ENCODE data around the gene TMC5.

DNA sequence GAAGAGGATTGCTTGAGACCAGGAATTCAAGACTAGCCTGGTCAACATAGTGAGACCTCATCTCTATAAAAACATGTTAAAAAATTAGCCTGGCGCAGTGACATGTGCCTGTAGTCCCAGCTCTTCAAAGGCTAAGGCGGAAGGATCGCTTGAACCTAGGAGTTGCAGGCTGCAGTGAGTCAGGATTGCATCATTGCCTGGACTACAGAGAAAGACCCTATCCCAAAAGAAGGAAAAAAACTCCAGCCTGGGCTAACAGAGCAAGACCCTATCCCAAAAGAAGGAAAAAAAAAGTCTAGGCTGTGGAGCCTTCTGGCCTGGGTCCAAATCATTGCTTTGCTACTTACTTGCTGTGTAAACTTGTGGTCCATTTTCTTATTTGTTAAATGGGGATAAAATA lies 111.0 kb downstream of the TMC5 start:
- TF ChIP-seq CTCF (IDR thresholded peaks at IDR 0.05; ENCODE audit: poor library complexity, severe bottlenecking): no peak
- no peak for TF ChIP-seq EZH2 (IDR thresholded peaks at IDR 0.05; ENCODE audit: borderline replicate concordance, insufficient read depth, low read length, poor library complexity, severe bottlenecking)
- TF ChIP-seq EP300 (conservative IDR thresholded peaks at IDR 0.05; ENCODE audit: poor library complexity, severe bottlenecking): no peak
- TF ChIP-seq, protein P1, sequence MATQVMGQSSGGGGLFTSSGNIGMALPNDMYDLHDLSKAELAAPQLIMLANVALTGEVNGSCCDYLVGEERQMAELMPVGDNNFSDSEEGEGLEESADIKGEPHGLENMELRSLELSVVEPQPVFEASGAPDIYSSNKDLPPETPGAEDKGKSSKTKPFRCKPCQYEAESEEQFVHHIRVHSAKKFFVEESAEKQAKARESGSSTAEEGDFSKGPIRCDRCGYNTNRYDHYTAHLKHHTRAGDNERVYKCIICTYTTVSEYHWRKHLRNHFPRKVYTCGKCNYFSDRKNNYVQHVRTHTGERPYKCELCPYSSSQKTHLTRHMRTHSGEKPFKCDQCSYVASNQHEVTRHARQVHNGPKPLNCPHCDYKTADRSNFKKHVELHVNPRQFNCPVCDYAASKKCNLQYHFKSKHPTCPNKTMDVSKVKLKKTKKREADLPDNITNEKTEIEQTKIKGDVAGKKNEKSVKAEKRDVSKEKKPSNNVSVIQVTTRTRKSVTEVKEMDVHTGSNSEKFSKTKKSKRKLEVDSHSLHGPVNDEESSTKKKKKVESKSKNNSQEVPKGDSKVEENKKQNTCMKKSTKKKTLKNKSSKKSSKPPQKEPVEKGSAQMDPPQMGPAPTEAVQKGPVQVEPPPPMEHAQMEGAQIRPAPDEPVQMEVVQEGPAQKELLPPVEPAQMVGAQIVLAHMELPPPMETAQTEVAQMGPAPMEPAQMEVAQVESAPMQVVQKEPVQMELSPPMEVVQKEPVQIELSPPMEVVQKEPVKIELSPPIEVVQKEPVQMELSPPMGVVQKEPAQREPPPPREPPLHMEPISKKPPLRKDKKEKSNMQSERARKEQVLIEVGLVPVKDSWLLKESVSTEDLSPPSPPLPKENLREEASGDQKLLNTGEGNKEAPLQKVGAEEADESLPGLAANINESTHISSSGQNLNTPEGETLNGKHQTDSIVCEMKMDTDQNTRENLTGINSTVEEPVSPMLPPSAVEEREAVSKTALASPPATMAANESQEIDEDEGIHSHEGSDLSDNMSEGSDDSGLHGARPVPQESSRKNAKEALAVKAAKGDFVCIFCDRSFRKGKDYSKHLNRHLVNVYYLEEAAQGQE (IDR thresholded peaks at IDR 0.05; ENCODE audit: borderline replicate concordance): no peak
- TF ChIP-seq TAF1 (IDR thresholded peaks at IDR 0.05; ENCODE audit: low read depth): no peak
- no peak for TF ChIP-seq MXI1 (conservative IDR thresholded peaks at IDR 0.05; ENCODE audit: poor library complexity, severe bottlenecking)
- no peak for TF ChIP-seq RAD21 (conservative IDR thresholded peaks at IDR 0.05)
- no peak for TF ChIP-seq POLR2AphosphoS5 (IDR thresholded peaks at IDR 0.05)
